HL-60 (cell line): ENCODE measurements around the gene GNA14.
"Not testable (repeated sequence)": the region's sequence is repeated elsewhere in the genome, so short reads cannot be mapped to it uniquely, and the experiment has no call there.

Source experiments
- DNase-seq, 2 experiments: peaks; one replicate each; pipeline ENCODE4 v3.0.0-alpha.2; 2010 to 2020; ENCODE audit warnings: low read depth in 1 of 2, low spot score in 1 of 2
- H3K27ac ChIP-seq: fragments of 250-450 bp; sonication (Bioruptor Pico); replicated peaks from 2 replicates; pipeline ENCODE4 v1.5.1; 2020; ENCODE audit warnings: mild to moderate bottlenecking, moderate library complexity
- H3K27me3 ChIP-seq: fragments of 250-450 bp; sonication (Bioruptor Pico); 2 replicates; pipeline ENCODE4 v1.5.1; 2021; ENCODE audit warnings: mild to moderate bottlenecking, moderate library complexity; ENCODE audit not compliant: insufficient read depth, poor library complexity, severe bottlenecking
- H3K4me3 ChIP-seq: replicated peaks from 2 replicates; pipeline ENCODE4 v1.5.1; 2011; ENCODE audit warnings: mild to moderate bottlenecking, control low read depth, low read length; ENCODE audit not compliant: insufficient read depth
- GABPA ChIP-seq: IDR thresholded peaks from 2 replicates; pipeline ENCODE4 v1.6.1; 2012; ENCODE audit warnings: low read depth
- POLR2AphosphoS5 ChIP-seq: IDR thresholded peaks from 2 replicates; pipeline ENCODE4 v1.6.1; 2012; ENCODE audit warnings: low read depth
- SPI1 ChIP-seq: IDR thresholded peaks from 2 replicates; pipeline ENCODE4 v1.6.1; 2012; ENCODE audit warnings: low read depth, mild to moderate bottlenecking, borderline replicate concordance
- TF ChIP-seq, protein P1 (sequence below): IDR thresholded peaks from 2 replicates; pipeline ENCODE4 v1.6.1; 2012; ENCODE audit warnings: low read depth; ENCODE audit not compliant: insufficient replicate concordance
- TF ChIP-seq, protein P2 (sequence below): IDR thresholded peaks from one replicate; pipeline ENCODE4 v1.5.1; 2011; ENCODE audit warnings: low read length, control low read depth, inconsistent platforms; ENCODE audit not compliant: insufficient read depth

The GNA14 gene

DNA sequence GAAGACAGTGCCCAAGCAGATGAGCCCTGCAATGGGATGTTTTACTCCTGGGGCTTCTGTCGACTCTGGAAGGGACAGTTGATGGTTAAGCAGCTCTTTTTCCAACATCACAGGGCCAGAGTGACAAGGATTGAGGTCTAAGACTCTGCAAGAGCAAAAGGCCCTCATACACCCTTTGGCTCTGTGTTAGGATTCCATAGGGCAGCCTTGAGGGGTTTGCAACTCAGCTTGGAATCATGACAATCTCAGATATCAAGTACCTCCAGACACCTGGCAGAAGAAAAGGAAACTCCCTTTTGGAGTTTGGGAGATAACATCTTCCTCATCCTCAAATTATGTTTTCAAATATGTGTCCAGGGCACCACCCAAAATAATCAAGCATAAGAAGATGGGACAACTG lies 205.7 kb downstream of the GNA14 start:
- no peak for DNase-seq
- Histone ChIP-seq H3K27me3 (no peaks in the 10 kb centered on the region), H3K4me3 (no peak overlapping the region), H3K27ac (no peak overlapping the region)
- no peak for TF ChIP-seq POLR2AphosphoS5
- TF ChIP-seq, protein P1, sequence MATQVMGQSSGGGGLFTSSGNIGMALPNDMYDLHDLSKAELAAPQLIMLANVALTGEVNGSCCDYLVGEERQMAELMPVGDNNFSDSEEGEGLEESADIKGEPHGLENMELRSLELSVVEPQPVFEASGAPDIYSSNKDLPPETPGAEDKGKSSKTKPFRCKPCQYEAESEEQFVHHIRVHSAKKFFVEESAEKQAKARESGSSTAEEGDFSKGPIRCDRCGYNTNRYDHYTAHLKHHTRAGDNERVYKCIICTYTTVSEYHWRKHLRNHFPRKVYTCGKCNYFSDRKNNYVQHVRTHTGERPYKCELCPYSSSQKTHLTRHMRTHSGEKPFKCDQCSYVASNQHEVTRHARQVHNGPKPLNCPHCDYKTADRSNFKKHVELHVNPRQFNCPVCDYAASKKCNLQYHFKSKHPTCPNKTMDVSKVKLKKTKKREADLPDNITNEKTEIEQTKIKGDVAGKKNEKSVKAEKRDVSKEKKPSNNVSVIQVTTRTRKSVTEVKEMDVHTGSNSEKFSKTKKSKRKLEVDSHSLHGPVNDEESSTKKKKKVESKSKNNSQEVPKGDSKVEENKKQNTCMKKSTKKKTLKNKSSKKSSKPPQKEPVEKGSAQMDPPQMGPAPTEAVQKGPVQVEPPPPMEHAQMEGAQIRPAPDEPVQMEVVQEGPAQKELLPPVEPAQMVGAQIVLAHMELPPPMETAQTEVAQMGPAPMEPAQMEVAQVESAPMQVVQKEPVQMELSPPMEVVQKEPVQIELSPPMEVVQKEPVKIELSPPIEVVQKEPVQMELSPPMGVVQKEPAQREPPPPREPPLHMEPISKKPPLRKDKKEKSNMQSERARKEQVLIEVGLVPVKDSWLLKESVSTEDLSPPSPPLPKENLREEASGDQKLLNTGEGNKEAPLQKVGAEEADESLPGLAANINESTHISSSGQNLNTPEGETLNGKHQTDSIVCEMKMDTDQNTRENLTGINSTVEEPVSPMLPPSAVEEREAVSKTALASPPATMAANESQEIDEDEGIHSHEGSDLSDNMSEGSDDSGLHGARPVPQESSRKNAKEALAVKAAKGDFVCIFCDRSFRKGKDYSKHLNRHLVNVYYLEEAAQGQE: no peak
- TF ChIP-seq SPI1: no peak
- TF ChIP-seq GABPA: no peak
- TF ChIP-seq, protein P2, sequence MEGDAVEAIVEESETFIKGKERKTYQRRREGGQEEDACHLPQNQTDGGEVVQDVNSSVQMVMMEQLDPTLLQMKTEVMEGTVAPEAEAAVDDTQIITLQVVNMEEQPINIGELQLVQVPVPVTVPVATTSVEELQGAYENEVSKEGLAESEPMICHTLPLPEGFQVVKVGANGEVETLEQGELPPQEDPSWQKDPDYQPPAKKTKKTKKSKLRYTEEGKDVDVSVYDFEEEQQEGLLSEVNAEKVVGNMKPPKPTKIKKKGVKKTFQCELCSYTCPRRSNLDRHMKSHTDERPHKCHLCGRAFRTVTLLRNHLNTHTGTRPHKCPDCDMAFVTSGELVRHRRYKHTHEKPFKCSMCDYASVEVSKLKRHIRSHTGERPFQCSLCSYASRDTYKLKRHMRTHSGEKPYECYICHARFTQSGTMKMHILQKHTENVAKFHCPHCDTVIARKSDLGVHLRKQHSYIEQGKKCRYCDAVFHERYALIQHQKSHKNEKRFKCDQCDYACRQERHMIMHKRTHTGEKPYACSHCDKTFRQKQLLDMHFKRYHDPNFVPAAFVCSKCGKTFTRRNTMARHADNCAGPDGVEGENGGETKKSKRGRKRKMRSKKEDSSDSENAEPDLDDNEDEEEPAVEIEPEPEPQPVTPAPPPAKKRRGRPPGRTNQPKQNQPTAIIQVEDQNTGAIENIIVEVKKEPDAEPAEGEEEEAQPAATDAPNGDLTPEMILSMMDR: no peak

DNA sequence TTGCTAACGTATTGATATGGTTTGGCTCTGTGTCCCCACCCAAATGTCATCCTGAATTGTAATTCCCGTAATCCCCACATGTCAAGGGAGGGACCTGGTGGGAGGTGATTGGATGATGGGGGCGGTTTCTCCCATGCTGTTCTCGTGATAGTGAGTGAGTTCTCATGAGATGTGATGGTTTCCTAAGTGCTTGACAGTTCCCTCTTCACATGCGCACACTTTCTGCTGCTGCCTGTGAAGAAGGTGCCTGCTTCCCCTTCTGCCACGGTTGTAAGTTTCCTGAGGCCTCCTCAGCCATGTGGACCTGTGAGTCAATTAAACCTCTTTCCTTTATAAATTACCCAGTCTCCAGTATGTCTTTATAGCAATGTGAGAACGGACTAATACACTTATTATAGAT lies 207.0 kb downstream of the GNA14 start:
- peak; percentile 65 to 86 for DNase-seq
- H3K27me3 ChIP-seq, H3K4me3 ChIP-seq: not testable (repeated sequence)
- H3K27ac ChIP-seq: peak overlapping the region; percentile 57
- peak; percentile 42; the same call in 1 of the 2 replicates for TF ChIP-seq SPI1
- TF ChIP-seq POLR2AphosphoS5: peak; percentile 75
- TF ChIP-seq, protein P1: peak; percentile 54

DNA sequence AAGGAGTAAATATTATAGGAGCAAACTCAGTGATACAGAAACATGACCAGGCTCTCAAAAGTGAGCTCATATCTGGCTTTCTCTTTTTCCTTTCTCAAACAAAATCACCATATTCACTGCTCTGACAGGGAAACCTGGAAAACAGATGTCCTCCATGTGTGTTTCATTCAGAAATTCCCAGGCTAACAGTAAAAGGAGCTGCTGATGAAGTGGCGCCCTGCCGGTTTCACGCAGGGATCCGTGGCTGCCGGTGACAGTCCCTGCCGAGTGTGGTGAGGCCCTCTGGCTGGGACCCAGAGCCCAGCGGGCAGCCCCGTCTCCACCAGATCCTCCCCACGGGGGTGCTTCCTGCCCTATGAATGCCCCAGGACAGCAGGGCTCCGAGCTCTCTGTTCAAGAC lies 208.1 kb downstream of the GNA14 start:
- TF ChIP-seq GABPA (no peak), POLR2AphosphoS5 (no peak), SPI1 (no peak)
- TF ChIP-seq, protein P2: no peak
- TF ChIP-seq, protein P1: no peak
- Histone ChIP-seq H3K27me3 (no peaks in the 10 kb centered on the region), H3K27ac (peak overlapping the region; percentile 36; the same call in 1 of the 2 replicates), H3K4me3 (no peak overlapping the region)
- DNase-seq: no peak
